ENCODE results near the gene TLK1. TPM values are rescaled to one million over a fixed set of nuclear protein-coding genes. Genes with fewer than 3 reads are reported as not detected.

Gene TLK1
- total and polyA plus RNA-seq, 9 of the 15 experiments (the other 6 are each of a cell fraction or from before 2014, with no cell fraction given), result 20.2 to 101 (median 40.5) TPM

DNA sequence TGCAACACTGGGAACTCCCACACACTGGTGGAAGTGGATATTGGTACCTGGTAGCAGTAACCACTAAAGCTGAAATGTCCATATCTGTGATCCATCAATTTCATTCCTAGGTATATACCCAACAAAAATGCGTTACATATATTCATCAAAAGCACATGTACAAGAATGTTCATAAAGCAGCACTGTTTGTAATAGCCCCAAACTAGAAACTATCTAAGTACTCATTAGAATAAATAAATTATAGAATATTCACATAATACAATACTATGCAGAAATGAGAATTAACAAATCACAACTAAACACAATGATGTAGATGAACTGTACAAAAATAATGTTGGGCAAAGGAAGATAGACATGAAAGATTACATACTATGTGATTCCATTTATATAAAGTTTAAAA is 11.1 kb upstream of the TLK1 start:
- Histone ChIP-seq H3K4me1 (replicated peaks in 1 of 2; ENCODE audit: control insufficient read depth in 2 of 2, insufficient read depth in 2 of 2, low read length in 2 of 2) (no peaks in the 10 kb centered on the region), H3K4me2 (ENCODE audit: insufficient read depth, low read length) (no peak overlapping the region), H3K9me3 (replicated peaks; ENCODE audit: control insufficient read depth, insufficient read depth, low read depth, low read length) (no peaks in the 10 kb centered on the region), H3K27me3 (ENCODE audit: control insufficient read depth in 2 of 2, insufficient read depth in 2 of 2, low read length in 2 of 2) (no peaks in the 10 kb centered on the region), H3K79me2 (ENCODE audit: control insufficient read depth, insufficient read depth, low read length) (no peaks in the 10 kb centered on the region), H4K20me1 (replicated peaks; ENCODE audit: control insufficient read depth, insufficient read depth, low read length) (no peaks in the 10 kb centered on the region), H3K9me1 (ENCODE audit: control insufficient read depth, insufficient read depth, low read length) (no peaks in the 10 kb centered on the region), H3K9ac (ENCODE audit: insufficient read depth in 1 of 2, low read depth in 2 of 2, low read length in 2 of 2) (no peak overlapping the region), H3K4me3 (no peak overlapping the region), H2AFZ (ENCODE audit: low read depth, low read length) (no peak overlapping the region), H3K36me3 (ENCODE audit: control insufficient read depth, insufficient read depth, low read length) (no peaks in the 10 kb centered on the region), H3K27ac (ENCODE audit: extremely low read depth, low read depth, low read length) (no peak overlapping the region)
- ChIA-PET CTCF (ENCODE audit: low intra/inter-chr PET ratio) (no interaction called here), POLR2A (interaction anchor here (1.4 to 15.2 kb wide), 2 partner anchors 9 to 11 kb away, joined by 3 to 118 read pairs; partner anchors contain the start of gene TLK1)
- in situ Hi-C loops (cut with MboI), result no loop called here
- BruUV-seq (replicated peaks), result no TSS peak
- 68% methylated on average over 1 of the region's 1 CpG for WGBS (ENCODE audit: insufficient coverage, low coverage, missing lambda C conversion rate)
- intact Hi-C loops (cut with micrococcal nuclease), result no loop called here
- FAIRE-seq, result no peak
- TF ChIP-seq CAMTA2 (CRISPR knock-in tag; conservative IDR thresholded peaks at IDR 0.05) (no peak), MAFG (tag; conservative IDR thresholded peaks at IDR 0.05) (no peak), TAL1 (IDR thresholded peaks at IDR 0.05) (no peak), HEY1 (CRISPR knock-in tag; IDR thresholded peaks at IDR 0.05; ENCODE audit: borderline replicate concordance) (no peak), ZNF583 (CRISPR knock-in tag; IDR thresholded peaks at IDR 0.05) (no peak)
- no peak for DNase-seq (ENCODE audit: extremely low read depth in 1 of 4, low spot score in 3 of 4)
- no peak for ATAC-seq

DNA sequence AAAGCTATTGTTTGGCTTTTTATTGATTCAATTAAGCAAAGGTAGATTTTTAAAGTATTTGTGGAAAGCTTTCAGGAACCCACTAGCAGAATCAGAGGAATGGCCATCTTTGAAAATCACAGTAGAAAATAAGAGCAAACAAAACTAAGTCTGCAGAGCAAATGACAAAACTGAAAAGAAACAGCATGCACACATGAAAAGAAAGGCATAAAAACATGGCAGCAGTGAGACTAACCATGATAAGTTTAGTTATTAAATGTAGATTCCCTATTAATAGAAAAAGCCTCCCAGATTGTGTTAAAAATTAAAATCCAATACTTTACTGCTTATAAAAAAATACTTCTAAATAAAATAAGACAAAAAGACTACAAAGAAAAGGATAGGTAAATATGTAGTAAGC is 9.1 kb upstream of the TLK1 start:
- H3K27ac ChIP-seq (ENCODE audit: extremely low read depth, low read depth, low read length), result no peak overlapping the region
- no peak overlapping the region for H2AFZ ChIP-seq (ENCODE audit: low read depth, low read length)
- no peaks in the 10 kb centered on the region for H3K36me3 ChIP-seq (ENCODE audit: control insufficient read depth, insufficient read depth, low read length)
- no peaks in the 10 kb centered on the region for H3K9me3 ChIP-seq (replicated peaks; ENCODE audit: control insufficient read depth, insufficient read depth, low read depth, low read length)
- H3K9ac ChIP-seq (ENCODE audit: insufficient read depth in 1 of 2, low read depth in 2 of 2, low read length in 2 of 2), result no peak overlapping the region
- no peaks in the 10 kb centered on the region for H4K20me1 ChIP-seq (replicated peaks; ENCODE audit: control insufficient read depth, insufficient read depth, low read length)
- POLR2A ChIA-PET, result interaction anchor here (15.2 kb wide), 1 partner anchor 9 kb away, joined by 118 read pairs; the partner anchor contains the start of gene TLK1
- H3K4me3 ChIP-seq, result no peak overlapping the region
- in situ Hi-C loops (cut with MboI), result no loop called here
- H3K79me2 ChIP-seq (ENCODE audit: control insufficient read depth, insufficient read depth, low read length), result no peaks in the 10 kb centered on the region
- no peak for DNase-seq (ENCODE audit: extremely low read depth in 1 of 4, low spot score in 3 of 4)
- H3K27me3 ChIP-seq (ENCODE audit: control insufficient read depth in 2 of 2, insufficient read depth in 2 of 2, low read length in 2 of 2), result no peaks in the 10 kb centered on the region
- no peak for FAIRE-seq
- no peaks in the 10 kb centered on the region for H3K9me1 ChIP-seq (ENCODE audit: control insufficient read depth, insufficient read depth, low read length)
- no peak for ATAC-seq
- no TSS peak for BruUV-seq (replicated peaks)
- no peak overlapping the region for H3K4me2 ChIP-seq (ENCODE audit: insufficient read depth, low read length)
- intact Hi-C loops (cut with micrococcal nuclease), result no loop called here
- CTCF ChIA-PET (ENCODE audit: low intra/inter-chr PET ratio), result no interaction called here
- H3K4me1 ChIP-seq (replicated peaks in 1 of 2; ENCODE audit: control insufficient read depth in 2 of 2, insufficient read depth in 2 of 2, low read length in 2 of 2), result no peaks in the 10 kb centered on the region
- TF ChIP-seq E2F5 (CRISPR knock-in tag; IDR thresholded peaks at IDR 0.05) (no peak), RFX7 (CRISPR knock-in tag; IDR thresholded peaks at IDR 0.05) (no peak), RBM14 (IDR thresholded peaks at IDR 0.05; ENCODE audit: borderline replicate concordance, insufficient read depth, low read depth, low read length) (no peak), ZNF586 (CRISPR knock-in tag; conservative IDR thresholded peaks at IDR 0.05) (no peak), ZFP30 (CRISPR knock-in tag; IDR thresholded peaks at IDR 0.05; ENCODE audit: borderline replicate concordance) (no peak), ZNF121 (CRISPR knock-in tag; conservative IDR thresholded peaks at IDR 0.05) (no peak), MXI1 (IDR thresholded peaks at IDR 0.05; ENCODE audit: low read depth, low read length) (no peak), TAL1 (IDR thresholded peaks at IDR 0.05) (no peak), NEUROD1 (IDR thresholded peaks at IDR 0.05; ENCODE audit: borderline replicate concordance, low read depth, low read length, partially characterized antibody) (no peak), ZNF277 (CRISPR knock-in tag; IDR thresholded peaks at IDR 0.05; ENCODE audit: borderline replicate concordance) (no peak)

Data from K562 (cell line).